ENCODE measurements around the gene DIS3L2. TPM values are rescaled to one million over a fixed set of nuclear protein-coding genes. Genes with fewer than 3 reads are reported as not detected.

Gene DIS3L2
- total RNA-seq, 4 donors from 2014 or later: 40.6 to 105 (median 43.9) TPM

DNA sequence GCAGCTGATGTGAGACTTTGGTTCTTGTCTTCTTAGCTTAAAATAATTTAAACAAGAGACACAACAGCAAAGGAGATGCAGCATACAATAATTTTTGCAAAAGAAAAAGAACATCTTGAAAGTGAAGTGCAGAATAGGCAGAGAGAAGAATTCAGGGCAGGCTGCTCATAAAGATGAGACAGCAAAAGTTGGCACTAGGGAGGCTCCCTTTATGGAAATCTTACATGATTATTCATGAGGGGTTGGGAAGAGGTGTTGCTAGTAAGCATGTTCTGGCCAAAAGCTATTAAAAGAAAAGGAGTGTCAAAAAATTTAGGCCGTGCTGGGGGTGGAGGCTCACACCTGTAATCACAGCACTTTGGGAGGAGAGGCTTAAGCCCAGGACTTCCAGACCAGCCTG, 412.8 kb downstream of the DIS3L2 start:
- 59% methylated on average over 1 of the region's 1 CpG for WGBS
- Histone ChIP-seq H3K27me3 (peaks cover 6% of the 10 kb centered on the region), H3K4me1 (no peaks in the 10 kb centered on the region), H3K27ac (no peak overlapping the region), H3K36me3 (no peaks in the 10 kb centered on the region), H3K4me3 (no peak overlapping the region), H3K9me3 (no peaks in the 10 kb centered on the region)
- no peak for TF ChIP-seq POLR2AphosphoS5 (IDR thresholded peaks at IDR 0.05)
- no peak for TF ChIP-seq POLR2A (IDR thresholded peaks at IDR 0.05)
- TF ChIP-seq EP300 (IDR thresholded peaks at IDR 0.05): no peak
- TF ChIP-seq, protein P1, sequence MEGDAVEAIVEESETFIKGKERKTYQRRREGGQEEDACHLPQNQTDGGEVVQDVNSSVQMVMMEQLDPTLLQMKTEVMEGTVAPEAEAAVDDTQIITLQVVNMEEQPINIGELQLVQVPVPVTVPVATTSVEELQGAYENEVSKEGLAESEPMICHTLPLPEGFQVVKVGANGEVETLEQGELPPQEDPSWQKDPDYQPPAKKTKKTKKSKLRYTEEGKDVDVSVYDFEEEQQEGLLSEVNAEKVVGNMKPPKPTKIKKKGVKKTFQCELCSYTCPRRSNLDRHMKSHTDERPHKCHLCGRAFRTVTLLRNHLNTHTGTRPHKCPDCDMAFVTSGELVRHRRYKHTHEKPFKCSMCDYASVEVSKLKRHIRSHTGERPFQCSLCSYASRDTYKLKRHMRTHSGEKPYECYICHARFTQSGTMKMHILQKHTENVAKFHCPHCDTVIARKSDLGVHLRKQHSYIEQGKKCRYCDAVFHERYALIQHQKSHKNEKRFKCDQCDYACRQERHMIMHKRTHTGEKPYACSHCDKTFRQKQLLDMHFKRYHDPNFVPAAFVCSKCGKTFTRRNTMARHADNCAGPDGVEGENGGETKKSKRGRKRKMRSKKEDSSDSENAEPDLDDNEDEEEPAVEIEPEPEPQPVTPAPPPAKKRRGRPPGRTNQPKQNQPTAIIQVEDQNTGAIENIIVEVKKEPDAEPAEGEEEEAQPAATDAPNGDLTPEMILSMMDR (IDR thresholded peaks at IDR 0.05): no peak
- DNase-seq (ENCODE audit: low spot score in 2 of 2): no peak

DNA sequence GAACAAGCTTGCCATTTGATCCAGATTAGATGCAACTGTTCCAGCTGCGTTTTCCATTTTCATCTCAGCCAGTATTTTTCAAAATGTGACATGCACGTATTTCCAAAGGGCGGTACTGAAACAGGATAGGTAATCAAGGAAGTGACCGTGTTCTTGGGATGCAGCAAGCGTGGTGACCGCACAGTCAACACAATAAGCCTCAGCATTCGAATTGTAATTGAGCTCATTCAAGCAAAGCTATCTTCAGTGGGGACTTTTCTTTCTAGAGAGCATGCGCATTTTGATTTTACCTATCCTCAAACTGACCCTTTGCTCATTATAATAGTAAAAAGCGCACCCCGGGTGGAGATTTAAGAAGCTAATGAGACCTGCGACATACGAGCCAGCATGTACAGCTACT, 413.7 kb downstream of the DIS3L2 start:
- Histone ChIP-seq H3K36me3 (no peaks in the 10 kb centered on the region), H3K4me1 (no peaks in the 10 kb centered on the region), H3K27me3 (peaks cover 12% of the 10 kb centered on the region), H3K27ac (no peak overlapping the region), H3K4me3 (no peak overlapping the region), H3K9me3 (no peaks in the 10 kb centered on the region)
- DNase-seq (ENCODE audit: low spot score in 2 of 2): no peak
- no peak for TF ChIP-seq POLR2AphosphoS5 (IDR thresholded peaks at IDR 0.05)
- TF ChIP-seq, protein P1 (IDR thresholded peaks at IDR 0.05): no peak
- TF ChIP-seq EP300 (IDR thresholded peaks at IDR 0.05): no peak
- TF ChIP-seq POLR2A (IDR thresholded peaks at IDR 0.05): no peak
- WGBS: 81% methylated on average over 12 of the region's 12 CpGs

DNA sequence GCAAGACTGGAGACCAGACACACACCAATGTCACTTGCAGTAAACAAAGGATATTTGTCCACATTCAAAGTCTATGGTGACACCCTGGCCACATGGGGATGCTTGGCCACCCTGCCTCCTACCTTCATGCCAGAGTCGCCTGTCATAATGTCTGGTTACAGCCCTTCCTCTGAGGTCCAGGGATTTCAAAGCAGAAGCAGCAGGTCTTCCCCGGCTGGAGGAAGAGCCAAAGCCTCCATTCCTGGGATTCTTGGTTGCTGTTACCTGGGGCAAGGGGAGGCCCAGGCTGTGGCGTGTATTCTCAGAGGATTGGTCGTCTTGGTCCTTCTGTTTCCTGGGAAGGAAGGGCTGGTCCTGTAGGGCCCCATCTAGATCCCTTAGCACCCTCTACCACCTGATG, 414.7 kb downstream of the DIS3L2 start:
- H3K27me3 ChIP-seq: peaks cover 20% of the 10 kb centered on the region
- no peak for TF ChIP-seq POLR2A (IDR thresholded peaks at IDR 0.05)
- TF ChIP-seq, protein P1 (IDR thresholded peaks at IDR 0.05): no peak
- TF ChIP-seq EP300 (IDR thresholded peaks at IDR 0.05): no peak
- TF ChIP-seq POLR2AphosphoS5 (IDR thresholded peaks at IDR 0.05): no peak
- H3K36me3 ChIP-seq: no peaks in the 10 kb centered on the region
- H3K4me3 ChIP-seq: no peak overlapping the region
- H3K27ac ChIP-seq: no peak overlapping the region
- WGBS: 81% methylated on average over 4 of the region's 4 CpGs
- peak; percentile 6 to 31 for DNase-seq (ENCODE audit: low spot score in 2 of 2)
- H3K9me3 ChIP-seq: no peaks in the 10 kb centered on the region
- no peaks in the 10 kb centered on the region for H3K4me1 ChIP-seq

DNA sequence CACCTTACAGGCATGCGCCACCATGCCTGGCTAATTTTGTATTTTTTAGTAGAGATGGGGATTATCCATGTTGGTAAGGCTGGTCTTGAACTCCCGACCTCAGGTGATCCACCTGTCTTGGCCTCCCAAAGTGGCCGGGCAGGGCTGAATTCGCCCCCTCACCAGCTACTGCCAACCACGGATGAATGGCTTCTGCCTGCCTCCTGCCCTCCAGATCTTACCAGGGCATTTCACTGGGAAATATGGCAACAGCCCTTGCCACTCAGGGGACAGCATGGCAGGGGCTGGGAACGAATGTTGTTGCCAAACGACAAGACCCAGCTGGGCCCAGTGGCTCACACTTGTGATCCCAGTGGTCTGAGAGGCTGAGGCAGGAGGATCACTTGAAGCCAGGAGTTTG, 415.2 kb downstream of the DIS3L2 start:
- Histone ChIP-seq H3K27ac (no peak overlapping the region), H3K4me3 (no peak overlapping the region), H3K36me3 (no peaks in the 10 kb centered on the region), H3K9me3 (no peaks in the 10 kb centered on the region), H3K4me1 (no peaks in the 10 kb centered on the region), H3K27me3 (peaks cover 24% of the 10 kb centered on the region)
- DNase-seq (ENCODE audit: low spot score in 2 of 2): peak; percentile 24 to 50
- 86% methylated on average over 7 of the region's 7 CpGs for WGBS
- TF ChIP-seq, protein P1 (IDR thresholded peaks at IDR 0.05): no peak
- TF ChIP-seq POLR2AphosphoS5 (IDR thresholded peaks at IDR 0.05) (no peak), EP300 (IDR thresholded peaks at IDR 0.05) (no peak), POLR2A (IDR thresholded peaks at IDR 0.05) (no peak)

DNA sequence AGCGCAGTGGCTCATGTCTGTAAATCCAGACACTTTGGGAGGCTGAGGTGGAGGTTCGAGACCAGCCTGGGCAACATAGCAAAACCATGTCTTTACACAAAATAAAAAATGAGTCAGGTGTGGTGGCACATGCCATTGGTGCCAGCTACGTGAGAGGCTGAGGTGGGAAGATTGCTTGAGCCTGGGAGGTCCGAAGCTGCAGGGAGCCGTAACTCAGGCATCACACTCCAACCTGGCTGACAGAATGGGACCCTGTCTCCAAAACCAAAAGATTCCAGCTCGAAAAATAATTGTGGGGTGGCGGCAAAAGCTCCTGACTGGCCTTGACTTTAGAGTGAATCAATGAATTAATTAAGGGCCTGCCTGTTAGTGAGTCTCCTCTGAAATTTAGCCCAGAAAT, 415.8 kb downstream of the DIS3L2 start:
- no peak for TF ChIP-seq EP300 (IDR thresholded peaks at IDR 0.05)
- TF ChIP-seq POLR2AphosphoS5 (IDR thresholded peaks at IDR 0.05): no peak
- TF ChIP-seq, protein P1 (IDR thresholded peaks at IDR 0.05): no peak
- no peak for TF ChIP-seq POLR2A (IDR thresholded peaks at IDR 0.05)
- Histone ChIP-seq H3K36me3 (no peaks in the 10 kb centered on the region), H3K4me3 (no peak overlapping the region), H3K27me3 (peaks cover 31% of the 10 kb centered on the region), H3K4me1 (no peaks in the 10 kb centered on the region), H3K27ac (no peak overlapping the region), H3K9me3 (no peaks in the 10 kb centered on the region)
- DNase-seq (ENCODE audit: low spot score in 2 of 2): peak; percentile 29 to 43
- 95% methylated on average over 7 of the region's 7 CpGs for WGBS
